NCI-H1694 (cell line): ENCODE measurements around the gene FANCC.

Source experiments
- DNase-seq: peaks from one replicate; lab custom pipeline; 2025; lab: John Stamatoyannopoulos, UW

Gene FANCC

GRCh38 chr9:95190413-95190812, 127.1 kb downstream of the FANCC start:
- no peak for DNase-seq

- DNase-seq = no peak
Measured at GRCh38 chr9:95189251-95190098, 128.0 kb downstream of the FANCC start.

GRCh38 chr9:95188459-95188858, 129.1 kb downstream of the FANCC start:
- DNase-seq = no peak

- no peak for DNase-seq
Measured at GRCh38 chr9:95185956-95186355, 131.6 kb downstream of the FANCC start.

- DNase-seq = no peak
Measured at GRCh38 chr9:95182854-95183563, 134.5 kb downstream of the FANCC start.

- no peak for DNase-seq
Measured at GRCh38 chr9:95181835-95182234, 135.7 kb downstream of the FANCC start.

- DNase-seq = peak; percentile 19
Measured at GRCh38 chr9:95181226-95181818, 136.2 kb downstream of the FANCC start.

- DNase-seq = no peak
Measured at GRCh38 chr9:95177617-95178016, 139.9 kb downstream of the FANCC start.

GRCh38 chr9:95176755-95177319, 140.7 kb downstream of the FANCC start:
- no peak for DNase-seq

GRCh38 chr9:95175523-95175922, 142.0 kb downstream of the FANCC start:
- DNase-seq = no peak

- DNase-seq = no peak
Measured at GRCh38 chr9:95174038-95174437, 143.5 kb downstream of the FANCC start.

- DNase-seq = no peak
Measured at GRCh38 chr9:95171596-95171995, 145.9 kb downstream of the FANCC start.

GRCh38 chr9:95171001-95171400, 146.5 kb downstream of the FANCC start:
- no peak for DNase-seq

- peak; percentile 59 for DNase-seq
Measured at GRCh38 chr9:95167998-95168397, 149.5 kb downstream of the FANCC start.

GRCh38 chr9:95165004-95165403, 152.5 kb downstream of the FANCC start:
- no peak for DNase-seq

GRCh38 chr9:95157481-95158151, 159.9 kb downstream of the FANCC start:
- DNase-seq = no peak

- no peak for DNase-seq
Measured at GRCh38 chr9:95156074-95156473, 161.4 kb downstream of the FANCC start.

- DNase-seq = no peak
Measured at GRCh38 chr9:95155220-95155619, 162.3 kb downstream of the FANCC start.

GRCh38 chr9:95150903-95151302, 166.6 kb downstream of the FANCC start:
- no peak for DNase-seq

- no peak for DNase-seq
Measured at GRCh38 chr9:95148208-95148520, 169.3 kb downstream of the FANCC start.

GRCh38 chr9:95147452-95148207, 169.9 kb downstream of the FANCC start:
- no peak for DNase-seq
